K562 (cell line): Measurements from ENCODE around the gene PAFAH2. TPM values are rescaled to one million over a fixed set of nuclear protein-coding genes. Genes with fewer than 3 reads are reported as not detected.
A peak's percentile ranks its signal among the peaks of the same experiment; 100 is the strongest.

ENCODE experiments used
- BCOR ChIP-seq: fragments of 450-650 bp; IDR thresholded peaks from 2 replicates; pipeline ENCODE4 v1.6.1; 2016
- FOXK2 ChIP-seq, 2 experiments: fragments of 450-650 bp; IDR thresholded peaks in 1 of 2; conservative IDR thresholded peaks in 1 of 2; 2 replicates each; pipeline ENCODE4 v1.6.1; 2016; ENCODE audit warnings: low read depth in 2 of 2, mild to moderate bottlenecking in 1 of 2
- ILF3 ChIP-seq: fragments of 450-650 bp; IDR thresholded peaks from 2 replicates; pipeline ENCODE4 v1.6.1; 2018; ENCODE audit warnings: antibody characterized with exemption, mild to moderate bottlenecking, moderate library complexity, borderline replicate concordance
- RBM25 ChIP-seq: fragments of 200-400 bp; formaldehyde crosslinking; IDR thresholded peaks from 2 replicates; pipeline ENCODE4 v1.6.1; 2018; ENCODE audit warnings: low read length, low read depth, moderate library complexity; ENCODE audit not compliant: severe bottlenecking
- ZBTB40 ChIP-seq, 2 experiments: fragments of 450-650 bp in 1 of 2; sonication (generic) in 1 of 2; formaldehyde crosslinking in 1 of 2; IDR thresholded peaks; 2 replicates each; pipeline versions ENCODE4 v1.7.1 to v1.9.0; 2016 to 2022; ENCODE audit warnings: inconsistent platforms in 1 of 2, mild to moderate bottlenecking in 1 of 2, missing genetic modification reagents in 1 of 2
- ZNF274 ChIP-seq: IDR thresholded peaks from 2 replicates; pipeline ENCODE4 v1.6.1; 2011; ENCODE audit warnings: low read depth, mild to moderate bottlenecking, low read length, moderate library complexity, borderline replicate concordance
- ZNF551 ChIP-seq: fragments of 250-450 bp; sonication (Bioruptor Pico); IDR thresholded peaks from 2 replicates; pipeline ENCODE4 v1.5.0; 2021; ENCODE audit warnings: mild to moderate bottlenecking, moderate library complexity
- polyA plus RNA-seq, 8 experiments: library from polyadenylated mRNA; depleted of rRNA in 4 of 8; stranded (reverse) in 5 of 8; unstranded in 3 of 8; fragments of >200 nt; fragmentation: Nextera tagmentation in 2 of 8; fragmentation: Illumina TruSeq in 1 of 8; extraction: Ambion mirVana in 2 of 8; extraction: Trizol in 1 of 8; gene quantifications; 2 replicates each; pipeline versions ENCODE4 v1.2.1 to v1.2.3, GENCODE V29; 2011 to 2014; ENCODE audit warnings: inconsistent platforms in 1 of 8, missing spikeins in 1 of 8
- total RNA-seq, 7 experiments: library from RNA; depleted of rRNA in 6 of 7; stranded (reverse); fragments of >200 nt in 6 of 7; fragmentation: Illumina TruSeq in 2 of 7; extraction: Trizol in 2 of 7; gene quantifications; 2 replicates each; pipeline versions ENCODE4 v1.2.1 to v1.2.3, GENCODE V29; 2011 to 2021; ENCODE audit warnings: low replicate concordance in 1 of 7

Gene PAFAH2
- total and polyA plus RNA-seq, 9 of the 15 experiments (the other 6 are each of a cell fraction or from before 2014, with no cell fraction given) = 4.2 to 10.9 (median 6.8) TPM

GRCh38 chr1:26014179-26014578, 16.3 kb upstream of the PAFAH2 start (continued):
- no peak for TF ChIP-seq ZBTB40 (IDR thresholded peaks at IDR 0.05)
- TF ChIP-seq ZBTB40 (CRISPR knock-in tag; IDR thresholded peaks at IDR 0.05) = no peak
- TF ChIP-seq BCOR = peak; percentile 66; the same call in 1 of the 2 replicates
- no peak for TF ChIP-seq ZNF551 (CRISPR knock-in tag)
- peak; percentile 91 for TF ChIP-seq RBM25
- TF ChIP-seq ZNF274 = no peak
- no peak for TF ChIP-seq ILF3
- TF ChIP-seq FOXK2 (conservative IDR thresholded peaks at IDR 0.05 in 1 of 2, IDR thresholded peaks at IDR 0.05 in 1 of 2; ENCODE audit: low read depth in 2 of 2) = no peak
